ENCODE measurements around the gene ZBTB8A. TPM values are rescaled to one million over a fixed set of nuclear protein-coding genes. Genes with fewer than 3 reads are reported as not detected.

ZBTB8A gene
- total and polyA plus RNA-seq, 10 of the 15 experiments (the other 5 are each of a cell fraction or from before 2014, with no cell fraction given) = 0.48 to 4.7 (median 2.4) TPM

- BruUV-seq (replicated peaks) = no TSS peak
- H3K79me2 ChIP-seq (ENCODE audit: control insufficient read depth, insufficient read depth, low read length) = no peaks in the 10 kb centered on the region
- H3K9me3 ChIP-seq (replicated peaks; ENCODE audit: control insufficient read depth, insufficient read depth, low read length) = no peaks in the 10 kb centered on the region
- no peak overlapping the region for H3K4me2 ChIP-seq (ENCODE audit: control insufficient read depth, insufficient read depth)
- in situ Hi-C loops (cut with MboI) = no loop called here
- FAIRE-seq (no peak), DNase-seq (ENCODE audit: low read depth, low spot score) (no peak), ATAC-seq (no peak)
- no peak overlapping the region for H2AFZ ChIP-seq (ENCODE audit: control insufficient read depth, low read depth, low read length)
- intact Hi-C loops (cut with micrococcal nuclease; ENCODE audit: unreplicated experiment) = no loop called here
- ChIA-PET RAD21 (ENCODE audit: unreplicated experiment) (no interaction called here), SMC1A (ENCODE audit: uncharacterized antibody, unreplicated experiment) (interaction anchor here (0.5 to 1.1 kb wide), 4 partner anchors 11 to 100 kb away, joined by 3 to 7 read pairs (median 3); no protein-coding TSS in a partner anchor), POLR2A (interaction anchor here (0.6 kb wide), 1 partner anchor 15 kb away, joined by 4 read pairs; no protein-coding TSS in a partner anchor), CTCF (interaction anchor here (0.8 to 1.6 kb wide), 3 partner anchors 12 to 183 kb away, joined by 3 to 10 read pairs (median 4); no protein-coding TSS in a partner anchor)
- no peak overlapping the region for H3K27ac ChIP-seq (ENCODE audit: control insufficient read depth, insufficient read depth)
- H3K4me1 ChIP-seq (ENCODE audit: control insufficient read depth, insufficient read depth, low read length) = peaks cover 5% of the 10 kb centered on the region; the same call in 1 of the 2 replicates
- H4K20me1 ChIP-seq (ENCODE audit: control insufficient read depth, insufficient read depth) = no peaks in the 10 kb centered on the region
- TF ChIP-seq RUNX3 (IDR thresholded peaks at IDR 0.05; ENCODE audit: low read length) = no peak
- TF ChIP-seq E2F8 (IDR thresholded peaks at IDR 0.05; ENCODE audit: low read depth, partially characterized antibody) = no peak
- no peak for TF ChIP-seq TARDBP (IDR thresholded peaks at IDR 0.05; ENCODE audit: borderline replicate concordance)
- no peak for TF ChIP-seq SMAD1 (IDR thresholded peaks at IDR 0.05; ENCODE audit: low read depth, partially characterized antibody)
- TF ChIP-seq TBL1XR1 (IDR thresholded peaks at IDR 0.05; ENCODE audit: low read depth, low read length) = no peak
- no peak for TF ChIP-seq SREBF2 (IDR thresholded peaks at IDR 0.05; ENCODE audit: low read length)
- no peak for TF ChIP-seq ELK1 (IDR thresholded peaks at IDR 0.05; ENCODE audit: low read depth, low read length)
- TF ChIP-seq MXI1 (IDR thresholded peaks at IDR 0.05; ENCODE audit: low read depth, low read length) = no peak
- TF ChIP-seq YBX1 (IDR thresholded peaks at IDR 0.05) = no peak
- no peak for TF ChIP-seq SMC3 (IDR thresholded peaks at IDR 0.05; ENCODE audit: borderline replicate concordance, low read length)
- TF ChIP-seq CEBPB (IDR thresholded peaks at IDR 0.05; ENCODE audit: borderline replicate concordance in 1 of 2, low read depth in 2 of 2, low read length in 2 of 2) = no peak
- 92% methylated on average over 4 of the region's 4 CpGs for WGBS (ENCODE audit: insufficient coverage, insufficient replicate concordance, low lambda C conversion rate, missing lambda C conversion rate)
- no peaks in the 10 kb centered on the region for H3K27me3 ChIP-seq (replicated peaks in 1 of 2; ENCODE audit: control insufficient read depth in 2 of 2, insufficient read depth in 2 of 2, low read length in 1 of 2)
- no peaks in the 10 kb centered on the region; a peak in 1 of 4 replicates for H3K36me3 ChIP-seq (ENCODE audit: control insufficient read depth in 2 of 2, insufficient read depth in 2 of 2, low read length in 1 of 2)
- H3K4me3 ChIP-seq = no peak overlapping the region
- no peak overlapping the region for H3K9ac ChIP-seq (ENCODE audit: control insufficient read depth, insufficient read depth, low read length)
These were observed 70.0 kb downstream of the ZBTB8A start for GRCh38 chr1:32609180-32609579.
